NCI-H1092 (cell line): ENCODE measurements around the gene RHEB.

Source experiments
- DNase-seq: peaks from one replicate; lab custom pipeline; 2025; lab: John Stamatoyannopoulos, UW

The RHEB gene

DNA sequence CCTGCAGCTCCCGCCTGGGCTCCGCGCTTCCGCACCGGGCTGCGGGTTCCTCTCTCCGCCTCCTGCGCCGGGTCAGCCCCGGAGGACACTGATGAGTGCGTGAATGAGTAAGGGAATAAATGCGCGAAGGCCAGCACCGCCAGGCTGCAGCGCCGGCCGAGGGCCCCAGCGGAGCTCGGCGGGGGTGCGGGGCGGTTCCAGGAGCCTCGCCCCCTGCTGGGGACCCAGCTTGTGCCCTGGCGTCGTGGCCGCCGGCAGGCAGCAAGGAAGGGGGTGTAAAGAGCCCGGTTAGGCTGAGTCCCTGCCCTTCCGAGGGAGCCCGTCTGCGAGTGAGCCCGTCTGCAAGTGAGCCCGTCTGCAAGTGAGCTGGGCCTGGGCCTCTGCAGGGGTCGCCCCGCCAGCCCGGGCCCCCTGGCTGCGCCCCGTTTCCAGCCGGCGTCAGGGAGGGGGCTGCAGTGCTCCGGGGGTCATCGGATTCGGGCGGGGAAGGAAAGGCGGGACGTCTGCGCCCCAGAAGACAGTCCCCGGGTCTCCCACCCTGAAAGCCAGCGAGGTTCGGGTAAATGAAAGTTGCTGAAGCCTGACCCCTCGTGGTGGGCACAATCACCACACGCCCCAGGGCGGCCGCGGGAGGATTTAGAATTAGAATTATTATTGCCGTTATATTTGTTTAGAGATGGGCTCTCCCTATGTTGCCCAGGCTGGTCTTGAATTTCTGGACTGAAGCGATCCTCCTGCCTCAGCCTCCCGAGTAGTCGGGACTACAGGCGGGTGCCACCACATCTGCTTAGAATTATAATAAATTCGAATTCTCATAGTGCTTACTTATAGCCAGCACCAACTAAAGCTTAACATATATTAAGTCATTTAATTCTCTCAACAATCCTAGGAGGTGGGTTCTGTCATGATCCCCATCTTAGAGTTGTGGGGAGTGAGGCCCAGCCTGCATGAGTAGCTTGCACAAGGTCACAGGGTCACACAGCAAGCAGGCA is 71.1 kb downstream of the RHEB start:
- DNase-seq: peak; percentile 33

DNA sequence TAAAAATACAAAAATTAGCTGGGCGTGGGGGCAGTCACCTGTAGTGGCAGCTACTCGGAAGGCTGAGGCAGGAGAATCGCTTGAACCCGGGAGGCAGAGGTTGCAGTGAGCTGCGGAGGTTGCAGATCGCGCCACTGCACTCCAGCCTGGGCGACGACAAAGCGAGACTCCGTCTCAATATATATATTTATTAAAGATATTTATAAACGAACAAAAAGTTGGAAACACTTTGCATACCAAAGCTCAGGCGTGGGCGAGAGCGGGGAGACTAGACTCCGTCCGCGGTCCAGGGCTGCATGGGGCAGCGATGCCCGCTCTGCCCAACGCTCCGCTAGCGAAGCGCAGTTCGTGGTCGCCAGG is 71.8 kb downstream of the RHEB start:
- no peak for DNase-seq

DNA sequence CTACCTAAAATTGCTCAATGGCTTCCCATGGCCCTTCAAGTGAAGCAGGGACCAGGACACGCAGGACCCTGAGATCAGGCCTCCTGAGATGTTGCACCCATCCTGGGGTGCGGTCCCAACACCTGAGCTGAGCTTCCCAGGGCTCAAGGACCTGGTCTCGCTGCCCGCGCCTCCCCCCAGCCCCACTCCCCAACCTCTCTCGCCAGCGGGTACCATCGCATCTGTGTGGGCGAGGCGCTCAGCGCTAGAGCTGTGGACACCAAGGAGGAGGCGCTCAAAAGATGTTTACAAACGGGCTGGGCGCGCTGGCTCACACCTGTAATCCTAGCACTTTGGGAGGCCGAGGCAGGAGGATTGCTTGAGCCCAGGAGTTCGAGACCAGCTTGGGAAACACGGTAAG is 72.4 kb downstream of the RHEB start:
- no peak for DNase-seq

DNA sequence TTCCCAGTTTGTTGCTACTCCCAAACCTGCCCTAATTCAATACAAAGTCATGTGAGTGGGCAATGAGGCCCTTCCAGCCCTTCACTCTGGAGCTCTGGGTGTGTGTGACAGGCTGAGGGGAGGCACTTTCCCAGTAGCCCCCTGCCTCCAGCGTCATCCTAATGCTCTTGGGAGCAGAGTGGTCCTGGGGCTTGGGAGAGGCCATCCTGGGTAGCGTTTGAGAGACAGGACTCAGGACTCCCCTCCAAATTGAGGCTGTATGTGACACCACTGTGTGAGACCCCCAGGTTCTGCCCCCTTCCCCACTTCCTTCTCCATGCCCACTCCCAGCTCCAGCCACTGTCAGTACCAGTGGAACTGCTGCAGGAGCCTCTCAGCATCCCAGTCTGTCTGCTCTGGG is 73.3 kb downstream of the RHEB start:
- no peak for DNase-seq

DNA sequence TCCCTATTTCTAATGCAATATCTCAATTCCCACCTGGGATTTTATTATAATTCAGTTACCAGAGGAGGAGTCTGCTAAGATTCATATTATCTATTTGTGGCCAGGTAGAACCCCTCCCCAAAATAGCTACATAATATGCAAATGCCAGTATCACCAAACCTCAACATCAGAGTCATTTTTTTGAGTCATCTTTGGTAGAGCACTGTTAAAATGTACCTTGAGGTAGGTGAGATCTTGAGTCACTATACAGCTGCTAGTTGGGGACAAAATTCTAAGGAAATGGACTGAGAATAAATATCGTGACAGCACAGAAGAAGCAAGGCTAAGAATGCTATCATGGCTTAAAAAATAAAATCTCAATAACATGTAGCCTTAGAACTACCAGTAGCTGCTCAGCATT is 75.1 kb downstream of the RHEB start:
- DNase-seq: no peak

DNA sequence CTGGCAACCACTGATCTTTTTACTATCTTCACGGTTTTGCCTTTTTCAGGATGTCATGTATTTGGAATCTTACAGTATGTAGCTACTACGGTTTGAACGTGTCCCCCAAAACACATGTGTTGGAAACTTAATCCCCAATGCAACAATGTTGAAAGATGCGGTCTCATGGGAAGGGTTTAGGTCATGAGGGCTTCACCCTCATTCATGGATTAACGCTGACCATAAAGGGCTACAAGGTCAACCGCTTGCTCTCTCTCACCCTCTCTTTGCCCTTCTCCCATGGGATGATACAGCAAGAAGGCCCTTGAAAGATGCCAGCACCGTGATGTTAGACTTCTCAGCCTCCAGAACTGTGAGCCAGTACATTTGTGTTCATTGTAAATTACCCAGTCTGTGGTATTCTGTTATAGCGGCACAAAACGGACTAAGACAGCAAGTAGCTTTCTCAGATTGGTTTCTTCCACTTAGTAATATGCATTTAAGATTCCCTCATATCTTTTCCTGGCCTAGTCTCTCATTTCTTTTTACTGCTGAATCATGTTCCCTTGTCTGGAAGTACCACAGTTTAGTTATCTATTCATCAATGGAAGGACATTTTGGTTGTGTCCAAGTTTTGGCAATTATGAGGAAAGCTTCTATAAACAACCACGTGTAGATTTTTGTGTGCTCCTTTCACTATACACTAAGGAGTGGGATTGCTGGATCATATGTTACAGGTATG is 76.8 kb downstream of the RHEB start:
- DNase-seq: no peak

DNA sequence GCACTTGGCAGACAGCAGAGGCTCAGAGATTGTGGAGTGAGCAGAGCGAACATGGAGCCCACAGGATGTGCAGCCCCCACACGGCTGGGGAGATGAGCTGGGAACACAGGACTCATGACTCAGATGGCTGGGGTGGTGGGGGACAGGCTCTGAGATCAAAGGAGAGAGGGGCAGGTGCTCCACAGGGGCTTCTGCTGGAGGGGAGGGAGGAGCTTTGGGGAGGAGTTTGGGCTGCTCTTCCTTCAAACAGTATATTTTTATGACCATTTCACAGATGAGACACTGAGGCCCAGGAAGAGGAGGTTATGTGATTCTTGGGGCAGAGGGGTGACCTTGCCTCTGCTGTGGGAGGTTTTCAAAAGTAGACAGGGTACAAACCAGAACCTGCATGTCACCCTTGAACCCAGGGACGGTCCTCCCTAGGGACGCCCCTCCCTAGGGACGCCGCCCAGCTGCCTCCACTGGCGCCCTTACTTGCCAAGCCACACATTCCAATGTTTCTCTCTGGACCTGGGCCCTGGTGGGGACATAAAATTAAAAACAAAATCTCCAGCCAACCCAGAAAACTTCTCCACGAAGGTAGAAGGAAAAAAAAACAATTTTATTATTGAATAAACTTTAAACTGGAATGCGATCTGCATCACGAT is 78.8 kb downstream of the RHEB start:
- DNase-seq: no peak

DNA sequence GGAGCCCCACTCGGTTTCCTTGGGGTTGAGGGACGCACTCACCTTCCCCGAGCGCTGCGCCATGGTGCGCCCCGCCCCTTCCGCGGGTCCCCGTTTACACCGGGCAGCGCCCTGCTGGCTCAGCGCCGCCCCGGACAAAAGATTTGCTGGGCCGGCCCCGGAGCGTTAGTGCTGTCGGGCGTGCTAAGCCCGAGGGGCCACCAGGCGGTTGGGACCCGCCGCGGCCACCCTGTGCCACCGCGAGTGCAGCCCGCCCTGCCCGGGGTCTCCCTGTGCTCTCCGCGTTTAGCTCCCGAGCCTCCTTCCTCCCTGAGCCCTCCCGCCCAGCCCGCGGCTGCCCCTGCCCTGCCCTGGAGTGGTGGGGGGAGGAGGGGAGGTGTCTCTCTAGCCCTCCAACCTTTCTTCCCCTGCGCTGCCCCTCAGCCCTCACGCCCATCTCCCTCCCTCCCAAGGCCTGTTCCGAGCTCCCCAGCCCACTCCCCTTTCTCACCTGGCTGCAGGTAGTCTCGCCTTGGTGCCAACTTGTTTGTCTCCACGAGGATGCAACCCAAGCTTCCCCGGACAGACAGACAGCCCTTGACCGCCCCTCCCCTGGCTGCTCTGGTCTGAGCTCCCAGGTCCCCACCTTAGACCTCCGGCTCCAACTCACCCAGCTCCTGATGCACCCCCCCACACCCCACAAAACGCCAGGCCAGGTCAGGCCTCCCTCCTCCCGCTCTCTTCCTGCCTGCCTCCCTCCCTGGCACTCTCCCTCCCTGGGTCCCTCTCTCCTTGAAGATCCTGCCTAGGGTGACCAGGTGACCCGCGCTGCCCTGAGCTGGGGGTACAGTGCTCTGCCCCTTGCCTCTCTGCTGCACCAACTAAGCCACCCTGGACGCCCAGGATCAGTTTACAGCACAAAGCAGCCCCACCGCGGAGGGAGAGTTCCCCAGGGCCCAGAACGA is 79.6 kb downstream of the RHEB start, which contains the start of gene CRYGN:
Gene CRYGN (minus strand): TSS at position 287 of the 944 bp plus-strand sequence. CDS start 224 bp downstream, at position 63.
- DNase-seq: no peak

DNA sequence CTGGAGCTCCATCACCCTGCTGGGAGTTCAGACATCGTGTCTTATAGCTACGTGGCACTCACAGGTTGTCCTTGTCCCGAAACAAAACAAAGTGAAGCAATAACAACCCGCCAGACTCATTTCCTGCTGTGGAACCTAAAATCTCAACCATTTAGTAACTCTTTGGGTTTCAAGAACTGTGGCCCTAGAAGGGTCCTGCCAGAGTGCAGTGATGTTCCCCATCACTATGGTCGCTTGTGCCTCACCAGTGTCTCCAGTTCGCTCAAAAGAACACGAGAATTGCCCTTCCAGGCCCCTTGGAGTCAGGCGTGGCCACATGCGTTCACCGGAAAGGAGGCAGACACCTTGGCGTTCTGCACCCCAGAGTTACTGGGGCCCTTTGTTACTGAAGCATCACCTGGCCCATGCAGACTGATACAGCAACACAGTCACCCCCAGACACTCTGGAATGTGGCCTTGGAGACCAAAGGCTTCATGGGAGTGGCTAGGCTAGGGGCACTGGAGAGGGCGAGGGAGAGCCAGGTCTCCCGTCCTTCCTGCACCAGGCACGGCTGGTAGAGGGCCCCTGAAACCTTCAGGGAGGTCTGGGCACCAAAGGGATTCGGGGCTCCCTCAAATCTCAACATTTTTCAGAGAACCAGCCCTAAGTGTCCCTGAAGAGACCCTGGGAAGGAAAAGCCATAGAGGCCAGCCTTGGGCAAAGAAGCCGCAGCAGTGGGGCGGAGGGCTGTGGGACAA is 80.7 kb downstream of the RHEB start:
- DNase-seq: no peak

DNA sequence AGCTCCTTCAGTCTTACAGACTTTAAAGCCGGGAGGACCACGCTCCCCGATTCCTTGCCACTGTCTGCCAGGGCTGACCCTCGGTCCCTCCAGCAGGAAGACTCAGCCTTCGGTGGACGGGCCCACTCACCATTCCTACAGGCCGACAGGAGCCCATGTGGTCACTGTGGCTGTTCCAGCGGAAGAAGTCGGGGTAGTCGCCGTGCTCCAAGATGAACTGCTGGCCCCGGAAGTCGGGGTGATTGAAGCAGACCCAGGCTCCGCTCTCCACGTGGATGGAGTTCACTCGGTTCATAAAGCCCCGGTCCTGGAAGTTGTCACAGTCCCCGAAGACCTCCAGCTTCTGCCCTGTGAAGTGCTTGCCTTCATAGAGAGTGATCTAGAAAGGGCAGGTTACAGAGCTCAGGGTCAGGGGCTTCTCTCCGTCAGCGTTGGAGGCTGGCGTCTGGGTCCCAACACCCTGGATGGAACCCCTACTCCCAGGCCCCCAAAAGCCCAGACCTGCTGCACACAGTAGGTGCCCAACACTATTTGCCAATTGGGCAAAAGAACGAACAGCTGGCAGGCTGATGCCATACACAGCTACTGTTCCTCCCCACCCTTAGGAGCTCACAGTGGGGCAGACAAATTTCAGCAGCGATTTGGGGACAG is 81.7 kb downstream of the RHEB start:
- DNase-seq: no peak

DNA sequence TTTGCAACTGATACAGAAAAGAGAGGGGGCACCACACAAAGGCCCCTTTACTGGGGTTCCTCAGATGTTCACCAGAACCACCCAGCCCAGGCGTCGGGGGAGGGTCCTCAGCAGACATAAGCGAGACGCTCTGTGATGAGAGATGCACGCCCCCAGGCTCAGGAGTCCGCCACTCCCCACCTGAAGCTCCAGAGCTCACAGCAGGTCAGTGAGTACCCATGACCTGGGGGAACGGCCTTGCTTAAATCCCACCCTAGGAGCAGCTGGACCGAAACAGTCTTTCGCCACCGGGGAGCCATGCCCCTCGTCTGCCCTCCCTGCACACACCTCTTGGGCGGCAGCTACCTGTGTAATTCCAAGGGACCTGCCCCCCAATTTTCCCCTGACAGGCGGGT is 82.5 kb downstream of the RHEB start:
- DNase-seq: no peak

DNA sequence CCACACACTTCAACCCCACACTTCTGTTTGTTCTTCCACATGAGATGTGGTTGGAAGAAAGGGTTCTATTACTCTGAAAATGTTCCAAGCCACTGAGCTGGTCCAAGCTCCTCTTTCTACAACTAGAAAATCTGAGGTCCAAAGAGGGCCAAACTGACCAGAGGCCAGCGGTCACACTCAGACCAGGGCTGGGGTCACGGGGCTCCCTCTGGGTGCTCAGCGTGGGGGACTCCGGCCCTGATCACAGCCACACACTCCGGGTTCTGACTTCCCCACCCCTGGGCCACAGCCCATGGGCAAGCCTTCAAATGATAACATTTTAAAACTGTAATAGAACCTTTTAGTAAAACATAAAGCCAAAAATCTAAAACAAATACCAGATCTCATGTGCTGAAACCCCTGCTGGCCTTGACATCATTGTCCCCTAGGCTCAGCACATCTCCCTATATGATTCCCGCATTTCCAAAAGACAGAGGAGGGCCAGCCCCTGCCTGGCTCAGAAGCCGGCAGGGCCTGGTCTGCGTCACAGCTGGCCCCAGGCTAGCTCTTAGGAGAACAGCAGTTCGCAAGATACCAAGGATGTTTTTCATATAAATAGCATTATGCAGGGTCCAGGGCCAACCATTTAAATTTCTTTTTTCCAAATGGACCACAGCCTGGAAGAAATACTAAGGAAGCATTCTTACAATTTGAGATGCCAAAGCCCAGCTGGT is 83.1 kb downstream of the RHEB start:
- DNase-seq: no peak

DNA sequence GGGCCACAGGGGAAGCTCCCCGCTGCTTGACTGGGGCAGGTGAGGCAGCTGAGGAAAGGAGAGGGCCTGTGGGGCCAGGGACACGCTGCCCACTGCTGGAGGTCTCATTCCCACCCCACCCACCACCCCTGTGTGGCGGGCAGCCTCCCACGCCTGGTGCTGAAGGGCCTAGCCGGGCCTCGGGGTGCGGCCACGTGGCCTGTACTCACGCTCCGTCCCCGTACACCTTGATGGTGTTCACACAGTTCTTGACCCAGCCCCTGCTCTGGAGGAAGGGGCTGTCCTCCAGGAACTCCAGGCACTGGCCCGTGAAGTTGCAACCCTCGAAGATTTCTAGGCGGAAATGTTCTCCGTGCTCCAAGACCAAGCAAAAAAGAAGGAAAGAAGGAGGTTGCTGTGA is 83.7 kb downstream of the RHEB start:
- DNase-seq: no peak

DNA sequence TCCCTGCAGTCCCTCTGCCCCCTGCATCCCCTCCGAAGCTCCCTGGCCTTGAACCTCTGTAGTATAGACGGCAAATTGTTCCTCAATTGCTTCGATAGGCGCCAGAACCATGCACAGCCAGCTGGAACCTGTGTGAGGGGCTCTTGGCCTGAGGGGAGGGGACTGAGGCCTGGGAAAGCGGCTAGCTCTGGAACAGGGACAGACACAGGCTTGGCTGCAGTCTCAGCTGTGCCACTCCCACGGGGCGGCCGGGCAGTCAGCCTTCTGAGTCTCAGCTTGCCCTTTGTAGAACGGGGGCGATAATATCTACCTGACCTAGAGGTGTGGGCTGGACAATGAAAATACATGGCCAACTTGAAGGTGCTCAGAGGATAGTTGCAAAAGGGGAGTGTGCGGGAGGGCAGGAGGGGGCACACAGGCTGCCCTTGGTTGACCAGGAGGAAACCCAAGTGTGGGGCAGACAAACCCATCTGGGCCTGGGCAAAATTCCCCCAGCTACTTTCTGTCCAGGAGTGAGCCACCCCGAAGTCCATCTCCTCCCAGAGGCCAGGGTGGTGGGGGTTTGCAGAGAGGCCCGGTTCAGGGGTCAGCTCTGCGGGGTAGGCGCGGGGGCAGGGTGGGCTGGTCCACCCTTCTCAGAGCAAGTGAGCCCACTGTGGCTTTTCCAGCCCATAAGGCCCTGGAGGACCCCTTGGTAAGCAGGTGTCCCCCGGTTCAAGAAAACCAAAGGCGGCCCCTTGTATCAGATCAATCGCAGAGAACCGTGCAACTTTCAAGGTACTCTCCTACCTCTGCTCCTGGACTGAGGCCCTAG is 84.4 kb downstream of the RHEB start:
- DNase-seq: no peak

DNA sequence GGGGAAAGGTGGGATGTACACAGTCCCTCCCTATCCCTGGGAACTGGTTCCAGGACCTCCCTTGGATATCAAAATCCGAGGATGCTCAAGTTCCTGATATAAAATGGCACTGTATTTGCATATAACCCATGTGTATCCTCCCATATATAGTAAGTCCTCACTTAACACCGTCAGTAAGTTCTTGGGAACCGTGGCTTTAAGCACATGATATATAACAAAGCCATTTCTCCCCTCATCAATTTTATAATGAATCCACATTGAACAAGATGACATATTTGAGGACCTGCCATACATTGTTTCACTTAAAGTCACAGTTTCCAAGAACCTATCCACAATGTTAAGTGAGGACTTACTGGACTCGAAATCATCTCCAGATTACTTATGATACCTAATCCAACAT is 85.1 kb downstream of the RHEB start:
- DNase-seq: no peak

DNA sequence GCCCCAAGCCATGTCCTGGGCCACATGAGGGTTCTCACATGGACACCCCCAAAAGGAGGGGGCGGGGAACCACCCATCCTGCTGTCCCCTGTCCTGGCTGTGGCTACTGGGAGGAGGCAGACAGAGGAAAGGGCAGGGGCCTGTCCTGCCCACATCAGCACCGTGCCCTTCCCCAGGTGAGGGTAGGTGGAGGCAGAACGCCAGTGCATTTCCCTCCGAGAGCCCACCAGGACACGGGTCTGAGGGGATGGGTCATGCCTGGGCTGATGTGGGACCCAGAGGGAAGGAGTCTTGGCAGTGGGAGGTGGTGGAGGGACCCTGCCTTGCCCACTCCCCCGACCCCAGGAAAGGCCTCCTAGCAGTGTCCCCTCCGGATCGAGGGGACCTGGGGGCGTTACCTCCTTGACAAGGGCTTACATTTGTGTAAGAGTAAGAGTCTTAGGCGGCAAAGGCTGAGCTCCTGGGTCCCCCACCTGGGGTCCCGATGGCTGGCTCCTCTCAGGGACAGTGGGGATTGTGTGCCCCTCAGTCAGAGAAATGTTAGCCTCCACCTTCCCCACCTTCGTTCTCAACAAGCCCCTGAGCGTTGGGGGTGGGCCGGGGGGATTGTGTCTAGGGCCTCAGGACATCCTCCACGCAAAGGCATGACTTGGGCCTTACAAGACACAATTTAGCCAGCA is 85.8 kb downstream of the RHEB start:
- DNase-seq: no peak

DNA sequence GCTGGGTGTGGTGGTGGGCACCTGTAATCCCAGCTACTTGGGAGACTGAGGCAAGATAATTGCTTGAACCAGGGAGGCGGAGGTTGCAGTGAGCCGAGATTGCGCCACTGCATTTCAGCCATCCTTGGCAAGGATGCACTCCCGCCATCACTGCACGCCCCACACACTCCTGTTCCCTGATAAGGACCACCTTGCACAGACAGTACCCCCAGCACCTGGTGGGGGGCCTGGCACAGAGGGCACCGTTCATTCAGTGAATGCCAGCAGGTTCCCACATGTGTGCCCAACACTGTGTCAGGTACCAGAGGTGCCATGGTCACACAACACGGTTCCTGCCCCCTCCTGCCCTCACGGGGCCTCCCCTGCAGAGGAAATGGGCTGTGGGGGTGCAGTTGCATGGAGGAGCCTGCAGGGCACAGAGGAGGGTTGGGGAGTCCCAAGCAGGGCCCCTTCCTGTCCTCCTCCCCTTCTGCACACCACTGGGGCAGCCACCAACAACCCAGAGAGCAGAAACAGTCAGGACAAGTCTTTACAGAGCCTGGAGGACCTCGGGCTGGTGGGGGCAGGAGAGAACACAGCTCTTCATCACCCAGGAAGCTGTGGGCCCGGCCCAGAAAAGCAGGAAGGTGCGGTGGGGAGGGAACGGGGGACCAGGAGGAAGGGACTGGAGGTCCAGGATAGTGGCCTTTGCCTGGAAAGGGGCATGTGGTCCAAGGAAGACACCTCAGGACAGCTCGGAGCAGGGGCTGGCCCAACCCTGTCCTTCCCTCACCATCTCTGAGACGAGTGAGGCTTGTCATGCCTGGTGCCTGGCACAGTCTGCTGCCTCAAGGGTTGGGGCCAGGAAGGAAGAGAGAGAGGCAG is 86.8 kb downstream of the RHEB start:
- no peak for DNase-seq
